Activated naive CD4-positive, alpha-beta T cell treated with anti-CD3 and anti-CD28 coated beads, Interleukin-2, amount 50 U/mL, for 16 hours (primary cell): ENCODE results near the gene ACAT2.
"Not testable (repeated sequence)": the region's sequence is repeated elsewhere in the genome, so short reads cannot be mapped to it uniquely, and the experiment has no call there.

Experiments
- DNase-seq: peaks from one replicate; pipeline ENCODE4 v3.0.0-alpha.2; 2020

The ACAT2 gene

GRCh38 chr6:159732550-159732949 is 29.3 kb upstream of the ACAT2 start:
- DNase-seq = not testable (repeated sequence)

GRCh38 chr6:159733395-159733794 is 28.4 kb upstream of the ACAT2 start:
- DNase-seq = not testable (repeated sequence)

- DNase-seq = no peak
Measured at GRCh38 chr6:159736908-159737307, 24.9 kb upstream of the ACAT2 start.

GRCh38 chr6:159739341-159739740 is 22.5 kb upstream of the ACAT2 start:
- no peak for DNase-seq

- no peak for DNase-seq
Measured at GRCh38 chr6:159742165-159742564, 19.7 kb upstream of the ACAT2 start.

GRCh38 chr6:159745081-159745480 is 16.8 kb upstream of the ACAT2 start:
- no peak for DNase-seq

GRCh38 chr6:159746759-159747158 is 15.1 kb upstream of the ACAT2 start:
- DNase-seq = no peak

GRCh38 chr6:159748127-159748526 is 13.7 kb upstream of the ACAT2 start:
- DNase-seq = not testable (repeated sequence)

- no peak for DNase-seq
Measured at GRCh38 chr6:159751448-159751847, 10.4 kb upstream of the ACAT2 start.

- no peak for DNase-seq
Measured at GRCh38 chr6:159753081-159753872, 8.6 kb upstream of the ACAT2 start.

GRCh38 chr6:159754401-159754800 is 7.4 kb upstream of the ACAT2 start:
- DNase-seq = no peak

GRCh38 chr6:159754959-159755914 is 6.6 kb upstream of the ACAT2 start:
- DNase-seq = no peak

- DNase-seq = no peak
Measured at GRCh38 chr6:159756508-159756907, 5.3 kb upstream of the ACAT2 start.

- no peak for DNase-seq
Measured at GRCh38 chr6:159758031-159759001, 3.5 kb upstream of the ACAT2 start.

- DNase-seq = no peak
Measured at GRCh38 chr6:159759645-159760044, 2.2 kb upstream of the ACAT2 start.

GRCh38 chr6:159760602-159761057 is 1.2 kb upstream of the ACAT2 start:
- DNase-seq = no peak

- DNase-seq = peak; percentile 21
Measured at GRCh38 chr6:159761129-159761872, 544 bp upstream of the ACAT2 start.

- DNase-seq = no peak
Measured at GRCh38 chr6:159762681-159763293, 942 bp downstream of the ACAT2 start.

GRCh38 chr6:159766906-159767305 is 5.1 kb downstream of the ACAT2 start:
- no peak for DNase-seq

- no peak for DNase-seq
Measured at GRCh38 chr6:159769470-159769869, 7.6 kb downstream of the ACAT2 start.

- DNase-seq = no peak
Measured at GRCh38 chr6:159772196-159772595, 10.4 kb downstream of the ACAT2 start.
